Measurements from ENCODE around the gene CDH2.

CDH2 gene

DNA sequence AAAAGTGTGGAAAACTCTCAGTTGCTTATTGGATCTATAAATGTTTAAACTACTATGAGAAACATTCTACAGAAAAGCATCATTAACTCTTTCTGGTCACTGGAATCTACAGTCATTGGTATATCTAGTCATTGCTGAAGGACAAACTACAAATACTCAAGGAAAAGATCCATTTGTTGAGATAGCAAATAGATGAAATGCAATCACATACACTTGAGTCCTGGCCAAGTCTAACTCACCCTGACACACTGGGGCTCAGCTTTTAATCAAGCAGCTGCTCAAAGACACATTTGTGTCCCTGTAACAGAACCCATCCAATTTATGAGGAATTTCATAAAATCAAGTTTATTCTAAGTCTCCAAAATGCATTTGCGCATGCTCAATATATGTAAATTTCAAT lies 68.7 kb downstream of the CDH2 start:
- Mint-ChIP-seq H3K4me3 (no peak overlapping the region), H3K27me3 (no peaks in the 10 kb centered on the region), H3K4me1 (no peaks in the 10 kb centered on the region), H3K9me3 (peaks cover 6% of the 10 kb centered on the region), H3K27ac (no peak overlapping the region), H3K36me3 (ENCODE audit: low read depth) (no peaks in the 10 kb centered on the region)
- DNase-seq (no peak), ATAC-seq (no peak)

DNA sequence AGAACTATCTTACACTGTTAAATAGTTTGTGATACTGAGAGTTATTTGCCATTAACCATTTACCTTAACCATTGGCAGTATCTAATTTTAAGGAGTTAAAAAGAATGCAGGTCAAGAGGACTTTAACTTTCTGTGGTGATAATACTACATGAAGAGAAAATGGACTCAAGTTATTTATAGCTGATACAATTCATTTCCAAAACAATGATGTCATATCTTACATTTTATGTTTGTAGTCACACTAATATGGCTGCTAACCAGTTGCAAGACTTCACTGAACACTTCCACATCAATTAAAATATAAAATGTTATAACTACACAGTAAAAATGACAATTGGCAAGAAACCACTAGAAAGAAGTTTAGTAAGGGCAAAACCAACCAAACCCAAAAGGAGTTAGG lies 77.7 kb downstream of the CDH2 start:
- Mint-ChIP-seq H3K36me3 (ENCODE audit: low read depth) (no peaks in the 10 kb centered on the region), H3K4me1 (no peaks in the 10 kb centered on the region), H3K4me3 (no peak overlapping the region), H3K27ac (no peak overlapping the region), H3K9me3 (no peaks in the 10 kb centered on the region), H3K27me3 (no peaks in the 10 kb centered on the region)
- ATAC-seq, result no peak
- no peak for DNase-seq

DNA sequence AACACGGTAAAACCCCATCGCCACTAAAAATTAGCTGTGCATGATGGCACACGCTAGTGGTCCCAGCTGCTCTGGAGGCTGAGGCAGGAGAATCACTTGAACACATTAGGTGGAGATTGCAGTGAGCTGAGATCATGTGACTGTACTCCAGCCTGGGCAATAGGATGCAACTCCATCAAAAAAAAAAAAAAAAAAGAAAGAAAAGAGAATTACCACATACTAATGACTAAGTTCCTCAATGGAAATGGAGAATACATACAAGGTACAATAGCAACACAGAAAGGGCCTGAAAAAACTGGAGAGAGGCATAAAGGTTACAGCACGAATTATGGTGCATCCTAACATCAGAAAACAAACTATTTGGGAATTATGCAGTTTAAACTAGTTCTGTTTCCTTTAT lies 81.3 kb downstream of the CDH2 start:
- DNase-seq (no peak), ATAC-seq (no peak)
- H3K4me1 Mint-ChIP-seq, result no peaks in the 10 kb centered on the region
- H3K27ac Mint-ChIP-seq, result no peak overlapping the region
- H3K27me3 Mint-ChIP-seq, result no peaks in the 10 kb centered on the region
- no peaks in the 10 kb centered on the region for H3K9me3 Mint-ChIP-seq
- H3K4me3 Mint-ChIP-seq, result no peak overlapping the region
- no peaks in the 10 kb centered on the region for H3K36me3 Mint-ChIP-seq (ENCODE audit: low read depth)

DNA sequence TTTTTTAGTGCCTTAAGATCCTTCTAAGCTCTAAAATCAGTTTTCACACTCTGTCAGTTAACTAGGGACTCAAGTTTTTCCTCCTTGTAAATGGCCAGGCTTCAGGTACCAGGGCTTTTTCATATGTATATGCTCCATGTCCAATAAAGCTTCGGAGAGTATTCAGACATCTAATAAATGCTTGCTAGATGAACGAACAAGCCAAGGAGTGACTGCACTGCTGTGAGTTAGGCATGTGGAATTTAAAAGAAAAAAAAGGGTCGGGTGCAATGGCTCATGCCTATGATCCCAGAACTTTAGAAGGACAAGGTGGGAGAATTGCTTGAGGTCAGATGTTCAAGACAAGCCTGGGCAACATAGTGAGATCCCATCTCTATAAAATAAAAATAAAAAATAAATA lies 81.9 kb downstream of the CDH2 start:
- Mint-ChIP-seq H3K27ac (no peak overlapping the region), H3K27me3 (no peaks in the 10 kb centered on the region), H3K9me3 (no peaks in the 10 kb centered on the region), H3K36me3 (ENCODE audit: low read depth) (no peaks in the 10 kb centered on the region), H3K4me1 (no peaks in the 10 kb centered on the region), H3K4me3 (no peak overlapping the region)
- ATAC-seq (no peak), DNase-seq (no peak)

DNA sequence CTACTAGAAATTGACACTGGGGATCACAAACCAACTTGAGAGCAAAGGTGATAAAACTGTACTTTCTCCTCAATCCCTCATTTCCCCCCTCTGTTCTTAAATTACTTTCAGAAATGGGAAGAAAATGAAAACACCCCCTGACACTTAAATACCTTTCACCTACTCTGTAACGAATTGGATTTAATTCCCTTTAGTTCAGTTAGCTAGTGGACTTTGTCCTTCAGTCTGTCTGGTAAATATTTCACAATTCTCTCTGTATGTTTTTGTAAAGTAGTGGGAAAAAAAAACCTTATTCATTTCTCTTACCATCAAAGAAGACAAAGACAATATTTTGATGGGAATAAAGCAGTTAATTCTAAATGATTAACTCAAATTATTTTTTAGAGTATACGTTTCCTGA lies 85.7 kb downstream of the CDH2 start:
- no peaks in the 10 kb centered on the region for H3K27me3 Mint-ChIP-seq
- H3K27ac Mint-ChIP-seq, result no peak overlapping the region
- DNase-seq (no peak), ATAC-seq (no peak)
- no peaks in the 10 kb centered on the region for H3K9me3 Mint-ChIP-seq
- H3K4me1 Mint-ChIP-seq, result no peaks in the 10 kb centered on the region
- no peak overlapping the region for H3K4me3 Mint-ChIP-seq
- H3K36me3 Mint-ChIP-seq (ENCODE audit: low read depth), result no peaks in the 10 kb centered on the region

DNA sequence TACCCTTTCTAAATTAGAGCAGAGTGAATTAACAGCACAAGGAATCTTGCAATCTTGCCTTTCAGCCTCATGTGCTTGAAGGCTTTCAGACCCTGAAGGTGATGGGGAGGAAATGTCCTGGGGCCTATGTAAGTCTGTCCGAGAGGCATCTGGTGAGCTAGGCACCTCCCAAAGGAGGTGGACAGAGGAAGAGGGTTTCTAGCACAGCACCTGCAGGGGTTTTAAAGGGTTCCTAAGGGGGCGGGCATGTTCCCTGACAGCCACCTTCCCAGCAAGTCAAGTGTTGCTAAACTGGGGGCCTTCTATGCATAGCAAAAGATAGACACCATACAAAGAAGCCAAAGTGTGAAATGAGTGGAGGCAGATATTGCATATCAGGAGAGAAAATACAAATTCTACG lies 88.5 kb downstream of the CDH2 start:
- DNase-seq, result no peak
- H3K27ac Mint-ChIP-seq, result no peak overlapping the region
- no peaks in the 10 kb centered on the region for H3K27me3 Mint-ChIP-seq
- H3K4me3 Mint-ChIP-seq, result no peak overlapping the region
- H3K36me3 Mint-ChIP-seq (ENCODE audit: low read depth), result no peaks in the 10 kb centered on the region
- no peaks in the 10 kb centered on the region for H3K4me1 Mint-ChIP-seq
- ATAC-seq, result no peak
- peaks cover 5% of the 10 kb centered on the region for H3K9me3 Mint-ChIP-seq

DNA sequence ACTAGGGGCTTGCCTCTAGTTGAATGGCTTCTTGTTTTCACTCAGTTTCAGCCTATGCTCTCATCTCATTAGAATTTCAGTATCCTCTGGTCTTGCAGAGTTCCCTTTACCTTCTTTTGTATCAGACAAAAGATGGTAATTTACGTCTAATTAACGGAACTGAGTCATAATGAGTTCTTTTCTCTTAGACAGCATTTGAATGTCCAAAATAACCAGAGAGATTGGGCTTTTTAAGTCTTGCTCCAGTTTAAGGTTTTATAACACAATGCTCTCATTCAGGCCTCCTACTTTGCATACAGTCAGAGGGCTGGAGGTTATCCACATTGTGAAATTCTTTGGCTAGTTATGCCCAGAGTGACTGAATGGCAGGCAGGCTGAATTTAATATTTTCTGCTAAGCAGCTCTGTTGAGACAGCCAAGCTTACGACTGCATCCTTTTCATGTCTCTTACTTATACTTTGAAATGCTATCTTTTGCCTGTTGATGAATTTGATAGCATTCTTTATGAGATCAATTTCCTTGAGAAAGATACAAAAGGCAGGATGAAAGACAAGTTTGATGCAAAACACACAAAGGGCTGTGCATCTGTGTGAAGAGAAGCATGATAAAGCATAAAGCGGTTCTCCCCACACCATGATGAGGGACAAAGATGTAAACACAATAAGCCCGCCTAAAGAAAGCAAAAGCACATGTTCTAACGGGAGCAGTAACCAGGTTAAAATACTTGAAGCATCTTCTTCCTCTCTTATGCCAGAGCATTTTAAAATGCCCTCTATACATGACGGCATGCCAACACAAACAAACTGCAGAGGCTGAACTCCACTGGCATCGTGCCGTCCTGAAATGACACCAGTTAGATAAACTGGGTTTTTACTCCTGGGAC lies 90.0 kb downstream of the CDH2 start:
- H3K9me3 Mint-ChIP-seq, result peaks cover 5% of the 10 kb centered on the region
- no peaks in the 10 kb centered on the region for H3K4me1 Mint-ChIP-seq
- no peaks in the 10 kb centered on the region for H3K36me3 Mint-ChIP-seq (ENCODE audit: low read depth)

DNA sequence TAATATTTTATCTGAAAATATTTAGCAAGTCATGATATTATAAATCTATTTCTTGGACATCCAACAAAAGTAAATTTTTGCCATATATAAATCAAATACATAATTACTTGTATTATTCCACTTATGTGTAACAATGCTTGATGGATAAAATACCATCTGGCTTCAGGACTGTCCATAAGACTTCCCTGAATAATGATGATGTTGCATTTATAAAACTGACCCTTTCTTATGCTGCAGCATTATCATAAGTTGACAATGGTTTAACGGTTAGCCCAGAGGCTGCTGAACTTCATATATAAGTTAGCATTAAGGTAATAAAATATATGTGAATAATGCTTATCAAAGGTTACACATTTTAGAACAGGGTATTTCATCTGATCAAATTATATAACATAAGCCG lies 95.4 kb downstream of the CDH2 start:
- H3K4me1 Mint-ChIP-seq, result no peaks in the 10 kb centered on the region
- peaks cover 5% of the 10 kb centered on the region for H3K9me3 Mint-ChIP-seq
- DNase-seq, result no peak
- H3K4me3 Mint-ChIP-seq, result no peak overlapping the region
- H3K27ac Mint-ChIP-seq, result no peak overlapping the region
- no peak for ATAC-seq
- no peaks in the 10 kb centered on the region for H3K27me3 Mint-ChIP-seq
- no peaks in the 10 kb centered on the region for H3K36me3 Mint-ChIP-seq (ENCODE audit: low read depth)

More for the DNA sequence above, 90.0 kb downstream of the CDH2 start:
- Mint-ChIP-seq H3K4me3 (no peak overlapping the region), H3K27me3 (no peaks in the 10 kb centered on the region), H3K27ac (no peak overlapping the region)
- DNase-seq (no peak), ATAC-seq (no peak)

DNA sequence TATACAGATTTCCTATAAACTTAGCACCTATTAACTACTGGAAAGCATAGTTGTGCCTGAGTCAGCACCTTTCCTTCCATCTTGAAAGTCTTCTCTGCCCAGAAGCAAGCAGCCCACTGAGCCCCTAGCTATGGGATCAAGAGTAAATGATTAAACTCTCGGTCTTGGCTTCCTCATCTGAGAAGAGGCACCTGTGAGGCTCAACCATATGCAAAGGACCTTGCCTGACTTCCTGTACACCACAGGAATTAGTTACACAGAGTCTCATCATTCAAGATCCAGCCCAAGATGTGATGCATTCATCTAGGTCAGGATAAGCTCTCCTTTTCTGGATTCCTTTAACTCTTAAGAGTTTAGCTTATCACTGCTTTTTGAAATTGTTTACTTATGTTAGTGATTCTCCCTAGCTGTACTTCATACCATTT lies 96.0 kb downstream of the CDH2 start:
- Mint-ChIP-seq H3K27me3 (no peaks in the 10 kb centered on the region), H3K4me1 (no peaks in the 10 kb centered on the region), H3K27ac (no peak overlapping the region), H3K4me3 (no peak overlapping the region), H3K36me3 (ENCODE audit: low read depth) (no peaks in the 10 kb centered on the region), H3K9me3 (peaks cover 5% of the 10 kb centered on the region)
- DNase-seq (no peak), ATAC-seq (no peak)

DNA sequence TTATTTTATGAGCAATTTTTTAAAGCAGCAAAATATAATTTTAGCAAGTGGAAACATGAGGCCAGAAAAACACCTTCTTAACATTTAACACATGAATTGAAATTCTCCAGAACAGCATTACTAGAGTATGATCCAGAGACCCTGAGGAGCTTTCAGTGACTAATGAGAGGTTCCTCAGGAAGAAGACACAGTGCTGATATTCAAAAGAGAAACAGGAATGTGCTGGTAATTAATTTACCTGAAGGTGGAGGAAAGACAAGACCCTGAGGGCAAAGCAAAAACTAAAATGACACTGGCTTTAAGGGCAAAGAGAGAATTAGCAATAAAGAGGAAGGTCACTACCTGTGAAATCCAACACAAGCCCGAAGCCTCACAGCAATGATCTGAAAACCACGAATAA lies 97.0 kb downstream of the CDH2 start:
- DNase-seq, result no peak
- H3K27me3 Mint-ChIP-seq, result no peaks in the 10 kb centered on the region
- ATAC-seq, result no peak
- no peaks in the 10 kb centered on the region for H3K9me3 Mint-ChIP-seq
- no peak overlapping the region for H3K27ac Mint-ChIP-seq
- no peaks in the 10 kb centered on the region for H3K4me1 Mint-ChIP-seq
- H3K4me3 Mint-ChIP-seq, result no peak overlapping the region
- no peaks in the 10 kb centered on the region for H3K36me3 Mint-ChIP-seq (ENCODE audit: low read depth)

DNA sequence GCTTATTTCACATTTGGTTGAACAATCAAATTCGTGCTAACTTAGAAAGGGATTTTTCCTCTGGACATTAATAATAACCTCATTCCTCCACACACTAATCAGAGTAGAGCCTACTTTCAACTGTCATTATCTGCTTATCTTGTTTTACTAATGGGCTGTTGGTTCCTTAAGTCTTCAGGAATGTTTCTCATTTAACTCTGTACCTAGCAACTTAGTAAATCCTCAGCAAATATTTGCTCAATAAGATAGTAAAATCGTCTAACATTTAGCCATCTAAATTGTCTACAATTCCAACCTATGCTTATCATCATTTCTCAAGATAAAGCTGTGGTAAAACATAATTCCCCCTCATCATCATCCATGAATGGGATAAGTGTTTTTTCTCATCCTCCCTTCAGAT lies 98.1 kb downstream of the CDH2 start:
- no peaks in the 10 kb centered on the region for H3K4me1 Mint-ChIP-seq
- DNase-seq (no peak), ATAC-seq (no peak)
- no peaks in the 10 kb centered on the region for H3K27me3 Mint-ChIP-seq
- H3K9me3 Mint-ChIP-seq, result no peaks in the 10 kb centered on the region
- H3K36me3 Mint-ChIP-seq (ENCODE audit: low read depth), result no peaks in the 10 kb centered on the region
- no peak overlapping the region for H3K4me3 Mint-ChIP-seq
- H3K27ac Mint-ChIP-seq, result no peak overlapping the region

DNA sequence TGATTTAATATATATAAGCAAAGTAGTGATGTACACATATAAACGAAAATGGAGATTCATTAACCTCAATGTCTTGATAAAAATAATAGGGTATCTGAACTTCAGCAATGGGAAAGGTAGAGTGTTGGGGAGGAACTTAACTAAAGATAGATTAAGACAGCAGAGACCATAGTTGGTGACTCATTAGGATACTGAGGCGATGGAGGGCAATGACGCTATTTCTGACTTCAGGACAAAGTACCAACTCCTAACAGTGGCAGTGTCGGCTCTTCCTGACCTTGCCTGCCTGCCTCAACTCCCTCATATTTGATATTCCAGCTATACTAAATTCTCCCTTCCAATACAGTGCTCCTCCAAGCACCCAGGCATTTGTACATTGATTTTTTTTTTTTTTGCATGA lies 98.6 kb downstream of the CDH2 start:
- Mint-ChIP-seq H3K9me3 (no peaks in the 10 kb centered on the region), H3K27ac (no peak overlapping the region), H3K4me1 (no peaks in the 10 kb centered on the region), H3K36me3 (ENCODE audit: low read depth) (no peaks in the 10 kb centered on the region), H3K27me3 (no peaks in the 10 kb centered on the region), H3K4me3 (no peak overlapping the region)
- ATAC-seq (no peak), DNase-seq (no peak)

DNA sequence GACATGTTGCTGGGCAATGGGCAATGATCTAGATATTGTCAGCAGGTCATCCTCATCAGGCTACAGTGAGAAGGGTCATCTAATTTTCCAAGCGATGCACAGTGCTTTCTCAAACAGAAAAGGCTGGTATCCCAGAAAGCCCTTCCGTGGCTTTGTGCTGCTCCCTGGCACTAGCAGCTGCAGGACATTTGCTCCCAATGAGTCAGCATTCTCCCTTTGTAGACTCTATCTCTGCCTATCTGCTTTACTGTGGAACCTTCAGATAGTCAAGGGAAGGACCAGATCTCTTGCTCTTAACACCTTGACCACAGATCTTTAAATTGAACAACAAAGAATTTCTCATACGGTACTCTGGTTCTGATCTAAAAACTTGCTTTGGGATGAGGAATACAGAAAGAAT lies 101.4 kb downstream of the CDH2 start:
- no peak for DNase-seq
- H3K4me3 Mint-ChIP-seq, result no peak overlapping the region
- no peaks in the 10 kb centered on the region for H3K36me3 Mint-ChIP-seq (ENCODE audit: low read depth)
- no peaks in the 10 kb centered on the region for H3K4me1 Mint-ChIP-seq
- no peaks in the 10 kb centered on the region for H3K9me3 Mint-ChIP-seq
- no peaks in the 10 kb centered on the region for H3K27me3 Mint-ChIP-seq
- no peak for ATAC-seq
- H3K27ac Mint-ChIP-seq, result no peak overlapping the region

DNA sequence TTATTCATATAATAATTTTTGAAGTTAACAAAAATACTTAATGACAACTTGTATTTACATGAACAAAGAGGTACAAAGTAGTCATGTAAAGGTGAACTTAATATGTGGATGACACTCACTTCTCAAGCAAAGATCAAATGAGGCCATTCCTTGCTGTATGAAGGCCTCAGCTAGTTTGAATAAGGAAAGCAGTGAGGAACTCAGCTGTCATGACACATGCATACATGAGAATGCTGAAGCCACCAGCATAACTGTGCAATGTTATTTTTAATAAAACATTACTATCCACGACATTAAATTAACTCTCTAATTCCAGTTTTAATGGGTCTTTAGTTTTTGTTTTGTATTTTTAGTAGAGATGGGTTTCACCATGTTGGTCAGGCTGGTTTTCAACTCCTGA lies 102.9 kb downstream of the CDH2 start:
- Mint-ChIP-seq H3K9me3 (no peaks in the 10 kb centered on the region), H3K36me3 (ENCODE audit: low read depth) (no peaks in the 10 kb centered on the region), H3K27me3 (no peaks in the 10 kb centered on the region), H3K4me1 (no peaks in the 10 kb centered on the region), H3K27ac (no peak overlapping the region), H3K4me3 (no peak overlapping the region)
- ATAC-seq (no peak), DNase-seq (no peak)

DNA sequence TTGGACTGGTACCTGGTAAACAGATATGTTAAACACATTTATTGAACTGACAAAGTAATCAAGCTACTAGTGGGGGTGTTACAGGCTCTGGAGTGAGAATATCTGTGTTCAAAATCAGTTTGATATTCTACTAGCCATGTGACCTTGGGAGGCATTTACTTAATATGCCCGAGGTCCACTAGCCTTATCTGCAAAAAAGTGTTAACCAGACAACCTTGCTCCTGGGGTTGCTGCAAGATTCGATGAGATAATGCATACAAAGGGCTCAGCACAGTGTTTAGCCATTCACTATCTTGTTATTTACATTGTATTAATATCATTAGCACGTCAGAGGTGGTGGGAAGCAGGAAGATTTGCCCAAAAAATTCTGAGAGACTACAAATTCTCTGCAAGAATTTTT lies 103.3 kb downstream of the CDH2 start:
- Mint-ChIP-seq H3K4me3 (no peak overlapping the region), H3K27me3 (no peaks in the 10 kb centered on the region), H3K36me3 (ENCODE audit: low read depth) (no peaks in the 10 kb centered on the region), H3K4me1 (no peaks in the 10 kb centered on the region), H3K27ac (no peak overlapping the region), H3K9me3 (no peaks in the 10 kb centered on the region)
- ATAC-seq, result no peak
- DNase-seq, result no peak

DNA sequence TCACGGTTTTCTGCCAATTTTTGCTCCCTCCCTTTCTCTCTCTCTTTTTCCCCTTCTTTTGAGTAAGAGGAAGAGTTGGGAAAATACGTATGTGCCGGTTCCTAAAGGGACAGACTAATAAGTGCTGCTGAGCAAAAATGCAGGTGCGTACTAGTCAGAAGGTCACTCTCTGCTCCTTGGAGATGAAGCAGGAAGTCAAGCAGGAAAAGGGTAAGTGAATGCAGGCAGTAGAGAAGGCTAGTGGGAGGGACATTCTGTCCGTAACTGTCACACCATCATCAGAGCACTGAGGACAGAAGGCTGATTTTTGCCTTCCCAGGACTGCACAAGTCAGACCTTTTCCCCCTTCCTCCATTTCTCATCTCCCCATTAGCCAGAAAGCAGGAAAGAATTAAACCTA lies 105.7 kb downstream of the CDH2 start:
- no peak overlapping the region for H3K4me3 Mint-ChIP-seq
- H3K9me3 Mint-ChIP-seq, result peaks cover 4% of the 10 kb centered on the region
- no peak overlapping the region for H3K27ac Mint-ChIP-seq
- DNase-seq, result no peak
- no peaks in the 10 kb centered on the region for H3K36me3 Mint-ChIP-seq (ENCODE audit: low read depth)
- H3K27me3 Mint-ChIP-seq, result no peaks in the 10 kb centered on the region
- no peaks in the 10 kb centered on the region for H3K4me1 Mint-ChIP-seq
- ATAC-seq, result no peak

All from activated naive CD8-positive, alpha-beta T cell treated with anti-CD3 and anti-CD28 coated beads, Interleukin-2, amount 50 U/mL, for 24 hours (primary cell).